NCI-H510A (cell line): Measurements from ENCODE around the gene KCNK3.
"Not testable (repeated sequence)": the region's sequence is repeated elsewhere in the genome, so short reads cannot be mapped to it uniquely, and the experiment has no call there.

ENCODE experiments used
- DNase-seq: peaks from one replicate; lab custom pipeline; 2025; lab: John Stamatoyannopoulos, UW

KCNK3 gene

DNA sequence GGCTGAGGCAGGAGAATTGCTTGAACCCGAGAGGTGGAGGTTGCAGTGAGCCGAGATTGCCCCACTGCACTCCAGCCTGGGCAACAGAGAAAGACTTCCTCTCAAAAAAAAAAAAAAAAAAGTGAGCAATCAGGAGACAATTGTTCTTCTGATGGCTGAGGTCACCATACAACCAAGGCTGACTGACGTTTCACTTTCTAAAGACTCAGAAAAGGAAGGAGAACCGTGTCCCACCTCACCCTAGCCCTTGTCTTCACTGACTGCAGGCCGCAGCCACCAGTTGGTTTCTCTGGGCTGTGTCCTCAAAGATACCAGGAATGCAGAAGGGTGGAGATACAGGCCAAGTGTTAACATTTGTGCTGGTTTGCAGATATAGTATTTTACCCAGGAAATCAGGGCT is 63.8 kb downstream of the KCNK3 start:
- DNase-seq = no peak

DNA sequence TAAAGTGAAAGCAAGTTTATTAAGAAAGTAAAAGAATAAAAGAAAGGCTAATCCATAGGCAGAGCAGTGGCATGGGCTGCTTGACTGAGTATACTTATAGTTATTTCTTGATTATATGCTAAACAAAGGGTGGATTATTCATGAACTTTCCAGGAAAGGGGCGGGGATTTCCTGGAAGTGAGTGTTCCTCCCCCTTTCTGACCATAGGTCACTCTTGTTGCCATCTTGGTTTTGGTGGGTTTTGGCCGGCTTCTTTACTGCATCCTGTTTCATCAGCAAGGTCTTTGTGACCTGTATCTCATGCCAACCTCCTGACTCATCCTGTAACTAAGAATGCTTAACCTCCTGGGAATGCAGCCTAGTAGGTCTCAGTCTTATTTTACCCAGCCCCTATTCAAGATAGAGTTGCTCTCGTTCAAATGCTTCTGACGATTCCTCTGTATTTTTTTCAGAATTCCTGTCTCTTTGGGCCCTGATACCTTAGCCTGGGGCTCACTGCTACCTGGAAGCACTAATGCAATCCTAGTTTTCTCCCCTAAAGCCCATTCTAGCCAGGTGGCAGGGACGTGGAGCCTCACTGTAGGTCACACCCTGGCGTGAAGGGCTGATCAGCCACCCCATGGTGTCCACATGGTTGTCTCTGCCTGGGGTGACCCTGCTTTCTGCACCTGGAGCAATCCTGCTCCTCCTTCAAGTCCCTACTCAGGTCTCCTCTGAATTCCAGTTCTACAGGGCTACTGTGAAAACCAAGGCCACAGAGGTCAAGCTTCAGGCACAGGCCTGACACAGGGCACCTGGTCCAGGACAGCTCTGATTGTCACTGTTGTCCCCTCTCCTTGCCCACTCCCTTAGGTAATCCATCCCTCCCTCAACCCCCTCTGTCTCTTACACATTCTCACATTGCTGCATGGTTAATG is 65.6 kb downstream of the KCNK3 start:
- no peak for DNase-seq

DNA sequence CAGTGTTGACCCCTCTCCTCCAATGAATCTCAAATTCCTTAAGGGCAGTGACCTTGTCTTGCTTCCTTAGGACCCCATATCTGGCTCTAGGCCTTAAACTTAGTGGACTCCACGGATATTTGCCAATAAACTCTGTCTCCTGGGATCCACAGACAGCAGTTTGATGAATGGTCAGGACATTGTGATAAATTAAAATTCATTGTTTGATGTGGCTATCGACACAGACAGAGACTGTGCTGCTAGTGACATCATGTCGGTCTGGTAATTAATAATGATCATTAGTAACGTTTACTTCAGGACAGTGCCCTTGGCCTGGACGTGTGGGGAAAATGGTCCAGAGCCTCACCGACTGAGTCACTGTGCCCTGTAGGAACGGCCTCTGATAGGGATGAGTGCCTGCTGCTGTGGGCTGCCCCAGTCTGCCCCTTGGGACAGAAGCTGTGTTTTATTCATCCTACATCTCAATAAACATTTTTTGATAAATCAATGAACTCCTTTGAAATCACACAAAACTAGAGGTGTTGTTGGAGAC is 66.3 kb downstream of the KCNK3 start:
- no peak for DNase-seq

DNA sequence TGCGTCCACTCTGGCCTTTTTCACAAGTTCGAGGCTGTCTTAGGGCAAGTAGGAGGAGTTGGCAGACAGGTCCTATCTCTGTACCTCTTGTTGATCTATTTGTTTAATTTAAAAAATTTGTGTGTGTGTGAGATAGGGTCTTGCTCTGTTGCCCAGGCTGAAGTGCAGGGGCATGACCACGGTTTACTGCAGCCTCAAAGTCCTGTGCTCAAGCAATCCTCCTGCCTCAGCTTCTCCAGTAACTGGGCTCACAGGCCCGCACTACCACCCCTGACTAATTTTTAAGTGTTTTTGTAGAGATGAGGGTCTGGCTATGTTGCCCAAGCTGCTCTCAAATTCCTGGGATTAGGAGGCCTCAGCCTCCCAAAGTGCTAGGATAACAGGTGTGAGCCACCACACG is 67.3 kb downstream of the KCNK3 start:
- DNase-seq = no peak

GRCh38 chr2:26760991-26761390 is 68.5 kb downstream of the KCNK3 start:
- DNase-seq = not testable (repeated sequence)

DNA sequence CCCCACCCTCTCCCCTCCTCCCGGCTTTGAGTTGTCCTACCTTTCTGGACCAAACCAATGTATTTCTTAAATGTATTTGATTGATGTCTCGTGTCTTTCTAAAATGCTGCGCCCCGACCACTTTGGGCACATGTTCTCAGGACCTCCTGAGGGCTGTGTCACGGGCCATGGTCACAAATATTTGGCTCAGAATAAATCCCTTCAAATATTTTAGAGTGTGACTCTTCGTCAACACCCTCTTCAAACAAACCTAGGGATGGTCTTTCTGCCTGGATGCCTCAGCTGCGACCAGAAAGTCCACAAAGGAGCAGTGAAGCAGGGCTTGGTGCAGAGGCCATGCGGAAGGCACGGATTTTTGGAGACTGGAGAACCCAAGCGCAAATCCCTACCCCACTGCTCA is 70.5 kb downstream of the KCNK3 start:
- no peak for DNase-seq

GRCh38 chr2:26764078-26764887 is 71.8 kb downstream of the KCNK3 start, which contains the start of gene SLC35F6:
SLC35F6 (plus strand) TSS chr2:26764284; CDS start chr2:26764350, 66 bp downstream.
- peak; percentile 67 for DNase-seq

GRCh38 chr2:26764906-26765305 is 72.4 kb downstream of the KCNK3 start:
- no peak for DNase-seq

- no peak for DNase-seq
Measured at GRCh38 chr2:26765475-26766200, 73.1 kb downstream of the KCNK3 start.

GRCh38 chr2:26767129-26767528 is 74.6 kb downstream of the KCNK3 start:
- DNase-seq = no peak

- no peak for DNase-seq
Measured at GRCh38 chr2:26767894-26768487, 75.5 kb downstream of the KCNK3 start.

- no peak for DNase-seq
Measured at GRCh38 chr2:26768759-26769088, 76.2 kb downstream of the KCNK3 start.

DNA sequence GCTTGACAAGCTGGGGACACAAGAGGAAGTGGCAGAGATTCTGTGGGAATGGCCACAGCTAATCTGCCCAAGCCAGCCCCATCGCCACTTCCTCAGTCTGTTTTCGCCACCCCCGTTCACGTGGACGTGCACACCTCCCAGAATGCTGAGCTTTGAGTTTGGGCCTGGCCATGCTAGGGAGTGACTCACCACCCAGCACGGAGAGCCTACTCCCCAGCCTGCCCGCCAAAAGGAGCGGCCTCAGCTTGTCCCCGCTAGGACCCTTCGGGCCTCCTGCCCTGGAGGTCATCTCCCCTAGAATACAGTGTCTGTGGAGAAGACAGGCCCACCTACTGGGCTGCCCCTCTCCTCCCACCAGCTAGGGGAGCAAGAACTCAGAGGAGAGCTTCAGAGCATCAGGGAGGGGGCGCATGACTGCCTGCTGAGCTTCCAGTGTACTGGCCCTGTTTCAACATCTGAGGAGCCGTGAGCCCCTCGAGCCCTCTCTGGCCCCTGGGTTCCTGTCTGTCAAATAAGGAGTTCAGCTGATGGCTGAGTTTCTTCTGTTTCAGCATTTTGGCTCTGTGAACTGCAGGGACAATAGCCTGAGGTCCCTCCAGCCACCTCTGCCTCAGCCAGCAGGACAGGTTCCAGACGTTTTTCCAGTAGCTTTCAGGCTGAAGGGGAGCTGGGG is 76.7 kb downstream of the KCNK3 start:
- DNase-seq = no peak

- DNase-seq = no peak
Measured at GRCh38 chr2:26770986-26771586, 78.6 kb downstream of the KCNK3 start.

GRCh38 chr2:26772064-26773001 is 79.8 kb downstream of the KCNK3 start:
- no peak for DNase-seq

DNA sequence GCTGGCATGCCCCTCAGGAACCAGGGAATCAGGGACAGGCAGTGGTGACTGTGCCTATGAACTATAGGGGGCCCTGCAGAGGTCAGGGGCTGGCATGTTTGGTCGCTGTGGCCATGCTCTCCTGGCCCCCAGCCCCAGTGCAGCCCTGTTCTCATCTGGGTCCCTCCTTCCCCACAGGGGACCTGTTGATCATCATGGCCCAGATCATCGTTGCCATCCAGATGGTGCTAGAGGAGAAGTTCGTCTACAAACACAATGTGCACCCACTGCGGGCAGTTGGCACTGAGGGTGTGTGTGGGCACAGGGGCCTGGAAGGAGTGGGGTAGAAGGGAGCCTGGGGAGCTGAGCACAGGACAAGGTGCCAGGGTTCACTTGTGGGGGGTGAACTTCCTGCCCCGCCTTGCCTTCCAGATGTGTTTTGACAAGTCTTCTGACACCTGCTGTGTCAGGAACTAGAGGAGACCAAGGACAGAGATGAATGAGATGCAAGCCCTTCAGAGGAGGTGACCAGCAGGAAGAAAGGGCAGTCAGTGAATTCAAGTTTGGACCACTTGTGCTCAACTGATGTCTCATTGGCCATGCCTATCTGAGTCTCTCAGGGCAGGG is 83.8 kb downstream of the KCNK3 start:
- no peak for DNase-seq

DNA sequence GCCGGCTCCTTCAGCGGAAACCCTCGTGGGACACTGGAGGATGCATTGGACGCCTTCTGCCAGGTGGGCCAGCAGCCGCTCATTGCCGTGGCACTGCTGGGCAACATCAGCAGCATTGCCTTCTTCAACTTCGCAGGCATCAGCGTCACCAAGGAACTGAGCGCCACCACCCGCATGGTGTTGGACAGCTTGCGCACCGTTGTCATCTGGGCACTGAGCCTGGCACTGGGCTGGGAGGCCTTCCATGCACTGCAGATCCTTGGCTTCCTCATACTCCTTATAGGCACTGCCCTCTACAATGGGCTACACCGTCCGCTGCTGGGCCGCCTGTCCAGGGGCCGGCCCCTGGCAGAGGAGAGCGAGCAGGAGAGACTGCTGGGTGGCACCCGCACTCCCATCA is 85.6 kb downstream of the KCNK3 start:
- no peak for DNase-seq

- DNase-seq = no peak
Measured at GRCh38 chr2:26778507-26778906, 86.0 kb downstream of the KCNK3 start.

DNA sequence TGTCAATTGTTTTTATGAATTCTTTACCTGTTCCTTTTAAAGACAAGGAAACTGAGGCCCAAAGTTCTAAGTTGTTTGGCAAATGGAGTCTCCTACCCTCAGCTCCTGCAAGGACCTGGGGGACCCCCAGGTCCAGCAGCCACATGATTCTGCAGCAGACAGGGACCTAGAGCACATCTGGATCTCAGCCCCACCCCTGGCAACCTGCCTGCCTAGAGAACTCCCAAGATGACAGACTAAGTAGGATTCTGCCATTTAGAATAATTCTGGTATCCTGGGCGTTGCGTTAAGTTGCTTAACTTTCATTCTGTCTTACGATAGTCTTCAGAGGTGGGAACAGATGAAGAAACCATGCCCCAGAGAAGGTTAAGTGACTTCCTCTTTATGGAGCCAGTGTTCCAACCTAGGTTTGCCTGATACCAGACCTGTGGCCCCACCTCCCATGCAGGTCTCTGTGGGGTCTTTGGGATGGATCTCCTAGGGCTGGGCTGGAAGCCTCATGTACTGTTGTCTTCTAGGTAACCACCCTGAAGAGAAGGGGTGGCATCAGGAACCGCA is 87.8 kb downstream of the KCNK3 start:
- no peak for DNase-seq
